BJ (cell line): ENCODE results near the gene RAD51D. TPM values are rescaled to one million over a fixed set of nuclear protein-coding genes. Genes with fewer than 3 reads are reported as not detected.

Source experiments
- CTCF ChIA-PET: fragments of 350-600 bp; formaldehyde crosslinking; extraction: SDS; loops from one replicate; lab custom pipeline; 2021; ENCODE audit warnings: antibody characterized with exemption, inconsistent platforms; lab: Yijun Ruan, JAX
- POLR2A ChIA-PET: fragments of 300-600 bp; sonication (Branson Sonifier 250); formaldehyde crosslinking; extraction: SDS; loops from one replicate; lab custom pipeline; 2021; ENCODE audit warnings: antibody characterized with exemption; lab: Charles Lee
- DNase-seq: peaks from one replicate; pipeline ENCODE4 v3.0.0-alpha.2; 2011; ENCODE audit warnings: low read depth
- H3K27me3 ChIP-seq: 2 replicates; pipeline ENCODE4 v1.6.0; 2011; ENCODE audit warnings: low read length; ENCODE audit not compliant: control insufficient read depth, insufficient read depth
- H3K36me3 ChIP-seq: 2 replicates; pipeline ENCODE4 v1.5.1; 2011; ENCODE audit warnings: low read length; ENCODE audit not compliant: control insufficient read depth, insufficient read depth
- H3K4me3 ChIP-seq: 2 replicates; pipeline ENCODE4 v1.5.1; 2011; ENCODE audit warnings: low read depth, mild to moderate bottlenecking, control low read depth, low read length
- CTCF ChIP-seq: IDR thresholded peaks from 2 replicates; pipeline ENCODE4 v1.5.1; 2011; ENCODE audit warnings: low read depth, mild to moderate bottlenecking, control low read depth, inconsistent platforms, low read length, moderate library complexity; ENCODE audit not compliant: insufficient read depth
- polyA plus RNA-seq: library from polyadenylated mRNA; depleted of rRNA; stranded (reverse); fragments of >200 nt; gene quantifications from 2 replicates; pipeline ENCODE4 v1.2.3, GENCODE V29; 2011

Gene RAD51D
- polyA plus RNA-seq, 1 experiment: 16.1 TPM

- no peak for DNase-seq
These were observed 28.5 kb upstream of the RAD51D start for GRCh38 chr17:35148144-35148543.

GRCh38 chr17:35147375-35147905 lies 27.8 kb upstream of the RAD51D start, which contains the start of gene UNC45B:
UNC45B (plus strand) TSS chr17:35147817; CDS start chr17:35148264, 447 bp downstream.
- Histone ChIP-seq H3K27me3 (no peaks in the 10 kb centered on the region; the same call in 1 of the 2 replicates), H3K36me3 (no peaks in the 10 kb centered on the region), H3K4me3 (no peak within 1 kb of the TSS)
- no peak for TF ChIP-seq CTCF
- DNase-seq: no peak
- ChIA-PET POLR2A (no interaction called here), CTCF (interaction anchor here (0.9 to 1.9 kb wide), 2 partner anchors 16 to 17 kb away, joined by 3 read pairs; no protein-coding TSS in a partner anchor)

More at GRCh38 chr17:35148144-35148543, 28.5 kb upstream of the RAD51D start:
- no peak for TF ChIP-seq CTCF
- CTCF ChIA-PET: interaction anchor here (0.9 to 1.9 kb wide), 2 partner anchors 15 to 17 kb away, joined by 3 read pairs; no protein-coding TSS in a partner anchor
- peaks cover 3% of the 10 kb centered on the region; the same call in 1 of the 2 replicates for H3K27me3 ChIP-seq
- H3K4me3 ChIP-seq: no peak overlapping the region
- H3K36me3 ChIP-seq: no peaks in the 10 kb centered on the region
- POLR2A ChIA-PET: no interaction called here

DNA sequence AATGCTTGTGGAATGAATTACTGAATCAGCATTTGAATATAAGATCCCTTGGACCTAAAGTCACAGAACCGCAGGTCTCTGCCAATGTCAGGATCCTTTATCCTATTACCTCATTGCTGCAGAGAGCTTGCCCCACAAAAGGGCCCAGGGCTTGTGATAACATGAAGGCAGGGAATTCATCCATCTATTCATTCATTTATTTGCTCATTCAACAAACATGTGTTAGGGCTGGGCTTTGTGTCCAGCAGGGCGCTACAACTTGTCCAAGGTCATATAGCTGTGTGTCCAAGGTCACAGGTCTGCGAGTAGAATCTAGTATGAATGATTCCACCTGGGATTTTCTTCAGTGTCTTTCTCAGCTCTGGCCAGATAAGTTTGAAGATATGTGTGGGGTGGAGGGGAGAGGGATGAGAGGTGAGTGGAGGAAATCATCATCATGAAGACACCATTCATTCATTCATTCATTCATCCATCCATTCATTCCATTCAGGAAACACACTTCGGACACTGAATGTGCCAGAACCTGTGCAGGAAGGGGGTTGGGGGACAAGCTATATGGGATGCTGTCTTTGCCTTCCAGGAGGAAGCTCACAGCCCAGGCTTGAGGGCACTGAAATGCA lies 26.7 kb upstream of the RAD51D start:
- DNase-seq: no peak
- TF ChIP-seq CTCF: no peak
- Histone ChIP-seq H3K4me3 (no peak overlapping the region), H3K36me3 (no peaks in the 10 kb centered on the region), H3K27me3 (no peaks in the 10 kb centered on the region; the same call in 1 of the 2 replicates)
- CTCF ChIA-PET: no interaction called here
- POLR2A ChIA-PET: no interaction called here

DNA sequence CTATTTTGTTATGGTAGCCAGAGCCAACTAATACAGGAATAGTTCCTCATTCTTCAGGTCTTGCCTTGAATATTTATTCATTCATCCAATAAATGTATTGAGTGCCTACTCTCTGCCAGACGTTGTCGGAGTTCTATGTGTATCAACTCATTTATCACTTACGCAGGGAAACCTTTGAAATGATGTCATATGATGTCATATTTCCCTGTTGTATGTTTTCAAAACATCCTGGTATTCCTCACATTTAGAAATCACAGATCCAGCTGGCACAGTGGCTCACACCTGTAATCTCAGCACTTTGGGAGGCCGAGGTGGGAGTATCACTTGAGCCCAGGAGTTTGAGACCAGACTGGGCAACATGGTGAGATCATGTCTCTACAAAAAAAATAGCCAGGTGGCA lies 25.2 kb upstream of the RAD51D start:
- H3K4me3 ChIP-seq: no peak overlapping the region
- no peaks in the 10 kb centered on the region; the same call in 1 of the 2 replicates for H3K27me3 ChIP-seq
- DNase-seq: no peak
- H3K36me3 ChIP-seq: no peaks in the 10 kb centered on the region
- no peak for TF ChIP-seq CTCF
- ChIA-PET CTCF (interaction anchor here (1.0 kb wide), 1 partner anchor 8 kb away, joined by 3 read pairs; no protein-coding TSS in a partner anchor), POLR2A (no interaction called here)

DNA sequence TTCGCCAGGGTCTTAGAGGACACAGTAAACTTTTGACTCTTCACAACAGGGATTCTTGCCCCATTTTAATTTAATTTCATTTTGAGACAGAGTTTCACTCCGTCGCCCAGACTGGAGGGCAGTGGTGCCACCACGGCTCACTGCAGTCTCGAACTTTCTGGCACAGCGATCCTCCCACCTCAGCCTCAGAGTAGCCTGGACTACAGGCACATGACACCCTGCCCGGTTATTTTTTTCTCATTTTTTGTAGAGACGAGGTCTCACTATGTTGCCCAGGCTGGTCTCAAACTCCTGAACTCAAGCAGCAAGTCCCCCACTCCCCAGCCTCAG lies 22.8 kb upstream of the RAD51D start:
- Histone ChIP-seq H3K4me3 (peak overlapping the region; percentile 94; the same call in 1 of the 2 replicates), H3K27me3 (no peaks in the 10 kb centered on the region), H3K36me3 (peaks cover 3% of the 10 kb centered on the region)
- DNase-seq: no peak
- CTCF ChIA-PET: interaction anchor here (1.0 to 1.8 kb wide), 5 partner anchors 11 to 722 kb away, joined by 3 to 6 read pairs (median 4); no protein-coding TSS in a partner anchor
- POLR2A ChIA-PET: no interaction called here
- TF ChIP-seq CTCF: no peak
